ENCODE measurements around the gene PDK2.

The PDK2 gene

GRCh38 chr17:50133028-50133768 lies 38.0 kb downstream of the PDK2 start:
- no peak overlapping the region for H3K4me3 ChIP-seq (ENCODE audit: severe bottlenecking)

GRCh38 chr17:50133769-50134099 lies 38.6 kb downstream of the PDK2 start:
- Histone ChIP-seq H3K4me3 (ENCODE audit: severe bottlenecking) (no peak overlapping the region), H3K4me1 (ENCODE audit: insufficient read depth, poor library complexity, severe bottlenecking) (no peaks in the 10 kb centered on the region), H3K36me3 (ENCODE audit: low read depth) (peaks cover 35% of the 10 kb centered on the region), H3K27ac (ENCODE audit: poor library complexity, severe bottlenecking) (no peak overlapping the region), H3K27me3 (ENCODE audit: insufficient read depth, poor library complexity, severe bottlenecking) (peaks cover 2% of the 10 kb centered on the region), H3K9me3 (ENCODE audit: severe bottlenecking) (no peaks in the 10 kb centered on the region)
- TF ChIP-seq, protein P1, sequence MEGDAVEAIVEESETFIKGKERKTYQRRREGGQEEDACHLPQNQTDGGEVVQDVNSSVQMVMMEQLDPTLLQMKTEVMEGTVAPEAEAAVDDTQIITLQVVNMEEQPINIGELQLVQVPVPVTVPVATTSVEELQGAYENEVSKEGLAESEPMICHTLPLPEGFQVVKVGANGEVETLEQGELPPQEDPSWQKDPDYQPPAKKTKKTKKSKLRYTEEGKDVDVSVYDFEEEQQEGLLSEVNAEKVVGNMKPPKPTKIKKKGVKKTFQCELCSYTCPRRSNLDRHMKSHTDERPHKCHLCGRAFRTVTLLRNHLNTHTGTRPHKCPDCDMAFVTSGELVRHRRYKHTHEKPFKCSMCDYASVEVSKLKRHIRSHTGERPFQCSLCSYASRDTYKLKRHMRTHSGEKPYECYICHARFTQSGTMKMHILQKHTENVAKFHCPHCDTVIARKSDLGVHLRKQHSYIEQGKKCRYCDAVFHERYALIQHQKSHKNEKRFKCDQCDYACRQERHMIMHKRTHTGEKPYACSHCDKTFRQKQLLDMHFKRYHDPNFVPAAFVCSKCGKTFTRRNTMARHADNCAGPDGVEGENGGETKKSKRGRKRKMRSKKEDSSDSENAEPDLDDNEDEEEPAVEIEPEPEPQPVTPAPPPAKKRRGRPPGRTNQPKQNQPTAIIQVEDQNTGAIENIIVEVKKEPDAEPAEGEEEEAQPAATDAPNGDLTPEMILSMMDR (IDR thresholded peaks at IDR 0.05; ENCODE audit: poor library complexity, severe bottlenecking): no peak
- DNase-seq (ENCODE audit: low spot score) (no peak), ATAC-seq (ENCODE audit: low read depth) (no peak)

More at GRCh38 chr17:50133028-50133768, 38.0 kb downstream of the PDK2 start:
- DNase-seq (ENCODE audit: low spot score) (no peak), ATAC-seq (ENCODE audit: low read depth) (peak; percentile 43)
- Histone ChIP-seq H3K27ac (ENCODE audit: poor library complexity, severe bottlenecking) (peak overlapping the region; percentile 19), H3K9me3 (ENCODE audit: severe bottlenecking) (no peaks in the 10 kb centered on the region), H3K36me3 (ENCODE audit: low read depth) (peaks cover 30% of the 10 kb centered on the region), H3K4me1 (ENCODE audit: insufficient read depth, poor library complexity, severe bottlenecking) (no peaks in the 10 kb centered on the region), H3K27me3 (ENCODE audit: insufficient read depth, poor library complexity, severe bottlenecking) (peaks cover 6% of the 10 kb centered on the region)
- TF ChIP-seq, protein P1 (IDR thresholded peaks at IDR 0.05; ENCODE audit: poor library complexity, severe bottlenecking): no peak

DNA sequence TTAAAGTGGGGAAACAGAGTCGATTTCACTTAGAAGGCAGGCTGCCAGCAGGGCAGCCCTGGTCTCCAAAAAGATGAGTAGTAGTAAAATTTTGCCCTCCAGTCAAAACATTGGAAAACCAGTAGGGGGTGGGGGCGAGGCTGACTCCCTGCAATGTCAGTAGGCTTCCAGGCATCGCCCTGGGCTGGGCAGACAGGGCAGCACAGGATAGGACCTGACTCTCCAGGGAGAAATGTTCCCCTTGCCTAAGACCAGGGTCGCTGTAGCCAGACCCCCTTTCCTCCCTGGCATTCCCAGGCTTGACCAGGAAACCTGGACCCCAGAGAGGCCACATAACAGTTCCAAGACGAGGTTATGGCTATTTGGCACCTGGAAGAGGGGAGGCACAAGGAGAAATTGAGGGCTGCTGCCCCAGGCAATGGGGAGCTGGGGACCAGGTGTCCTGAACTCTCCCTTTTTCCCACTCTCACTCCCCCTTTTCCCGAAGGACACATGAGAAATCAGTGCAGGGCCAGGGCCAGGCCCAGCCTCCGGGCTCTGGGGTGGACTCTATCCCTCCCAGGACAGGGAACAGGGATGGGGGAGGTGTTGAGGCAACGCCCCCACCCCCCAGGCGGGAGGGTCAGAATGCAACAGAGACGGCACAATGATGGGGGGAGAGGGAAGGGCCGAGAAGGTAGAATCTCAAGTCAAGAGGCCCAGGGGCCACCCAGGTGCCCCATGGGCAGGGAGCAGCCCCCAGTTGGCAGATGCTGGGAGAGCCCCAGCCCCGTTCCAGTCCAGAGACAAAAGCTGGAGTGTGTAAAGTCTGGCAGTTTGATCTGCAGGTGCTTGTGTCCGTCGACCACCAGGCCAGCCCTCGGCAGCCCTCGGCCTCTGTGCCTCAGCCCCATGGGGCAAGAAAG lies 39.3 kb downstream of the PDK2 start:
- TF ChIP-seq, protein P1 (IDR thresholded peaks at IDR 0.05; ENCODE audit: poor library complexity, severe bottlenecking): no peak
- DNase-seq (ENCODE audit: low spot score): no peak
- H3K36me3 ChIP-seq (ENCODE audit: low read depth): peaks cover 42% of the 10 kb centered on the region

GRCh38 chr17:50135316-50136095 lies 40.4 kb downstream of the PDK2 start:
- Histone ChIP-seq H3K27me3 (ENCODE audit: insufficient read depth, poor library complexity, severe bottlenecking) (no peaks in the 10 kb centered on the region), H3K4me1 (ENCODE audit: insufficient read depth, poor library complexity, severe bottlenecking) (no peaks in the 10 kb centered on the region), H3K9me3 (ENCODE audit: severe bottlenecking) (no peaks in the 10 kb centered on the region), H3K4me3 (ENCODE audit: severe bottlenecking) (no peak overlapping the region), H3K27ac (ENCODE audit: poor library complexity, severe bottlenecking) (no peak overlapping the region), H3K36me3 (ENCODE audit: low read depth) (peaks cover 53% of the 10 kb centered on the region)
- TF ChIP-seq, protein P1 (IDR thresholded peaks at IDR 0.05; ENCODE audit: poor library complexity, severe bottlenecking): no peak
- DNase-seq (ENCODE audit: low spot score): no peak
- no peak for ATAC-seq (ENCODE audit: low read depth)

More for the DNA sequence above, 39.3 kb downstream of the PDK2 start:
- peak; percentile 13; the same call in 1 of the 3 replicates for ATAC-seq (ENCODE audit: low read depth)
- Histone ChIP-seq H3K4me3 (ENCODE audit: severe bottlenecking) (no peak overlapping the region), H3K4me1 (ENCODE audit: insufficient read depth, poor library complexity, severe bottlenecking) (no peaks in the 10 kb centered on the region), H3K9me3 (ENCODE audit: severe bottlenecking) (no peaks in the 10 kb centered on the region), H3K27ac (ENCODE audit: poor library complexity, severe bottlenecking) (no peak overlapping the region), H3K27me3 (ENCODE audit: insufficient read depth, poor library complexity, severe bottlenecking) (no peaks in the 10 kb centered on the region)

All from RWPE2 (cell line).